GM18951 (cell line): ENCODE data around the gene ARHGDIA.

ENCODE experiments used
- POLR2A ChIP-seq: IDR thresholded peaks from 4 replicates; pipeline ENCODE4 v1.6.1; 2011; ENCODE audit warnings: mild to moderate bottlenecking; ENCODE audit not compliant: insufficient read length, insufficient read depth; ENCODE audit errors: extremely low read depth
- in situ Hi-C: fragments of 300-500 bp; cut with MboI; formaldehyde crosslinking; loops from one replicate; pipeline ENCODE4 v1.12.0; 2022; ENCODE audit warnings: low sequenced_read_pairs, mixed read lengths, inconsistent platforms; ENCODE audit not compliant: unreplicated experiment

Gene ARHGDIA

DNA sequence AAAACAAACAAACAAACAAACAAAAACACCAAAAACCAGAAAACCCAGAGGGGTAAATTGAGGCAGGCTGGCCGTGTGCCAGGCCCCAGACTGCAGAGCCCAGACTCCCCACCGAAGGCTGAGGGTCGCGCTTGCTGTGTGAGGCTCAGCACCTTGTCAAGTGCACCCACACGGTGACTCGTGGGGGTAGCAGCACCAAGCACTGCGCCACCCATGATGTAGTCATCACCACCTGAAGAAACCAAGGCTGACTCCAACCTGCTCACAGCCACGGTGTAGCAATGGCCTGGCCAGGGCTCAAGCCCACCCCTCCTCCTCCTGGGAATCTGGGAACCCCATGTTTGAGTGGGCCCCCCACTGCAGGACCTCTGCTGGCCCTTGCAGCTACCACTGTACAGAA lies 50.0 kb downstream of the ARHGDIA start:
- in situ Hi-C loops: no loop called here
- TF ChIP-seq POLR2A: no peak

DNA sequence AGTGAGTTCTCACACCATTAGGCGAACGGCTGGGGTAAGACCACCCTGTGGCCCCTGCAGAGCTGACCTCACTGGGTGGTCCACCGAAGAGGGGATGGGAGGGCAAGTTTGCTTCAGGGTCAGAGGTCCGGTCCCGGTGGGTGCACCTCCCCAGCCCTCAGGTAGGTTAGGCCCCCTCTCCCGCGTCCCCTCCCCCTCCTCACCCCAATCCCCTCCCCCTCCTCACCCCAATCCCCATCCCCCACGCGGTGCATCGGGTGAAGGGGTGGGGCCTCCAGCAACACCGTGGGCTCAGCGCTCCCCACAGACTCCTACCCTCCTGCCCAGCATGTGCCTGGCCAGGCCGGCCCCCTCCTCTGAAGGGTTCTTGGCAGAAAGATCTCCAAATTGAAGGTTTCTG lies 51.4 kb downstream of the ARHGDIA start:
- in situ Hi-C loops: loop anchor here (5.0 kb wide), 1 partner anchor 97 kb away; no protein-coding TSS in a partner anchor
- no peak for TF ChIP-seq POLR2A

DNA sequence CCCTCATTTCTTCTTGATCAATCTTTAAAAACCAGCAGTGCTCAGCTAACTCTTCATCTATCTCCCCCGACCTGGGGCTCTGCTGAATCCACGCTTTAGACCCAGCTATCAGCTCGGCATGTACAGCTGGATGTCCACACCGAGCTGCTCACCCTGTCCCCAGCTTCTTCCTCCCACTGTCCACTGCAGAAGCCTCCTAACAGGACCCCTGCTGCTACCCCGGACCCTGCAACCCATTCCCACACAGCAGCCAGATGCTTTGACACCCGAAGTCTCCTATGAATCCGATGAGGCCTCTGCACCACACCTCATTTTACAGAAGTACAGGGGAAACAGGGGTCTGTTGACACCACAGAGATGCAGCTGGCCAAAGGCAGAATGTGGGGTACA lies 53.4 kb downstream of the ARHGDIA start:
- in situ Hi-C loops: loop anchor here (5.0 kb wide), 1 partner anchor 95 kb away; no protein-coding TSS in a partner anchor
- TF ChIP-seq POLR2A: no peak
